GM12875 (cell line): Measurements from ENCODE around the gene MRPL23.

Source experiments
- H3K4me3 ChIP-seq: one replicate; pipeline ENCODE4 v1.5.1; 2011; ENCODE audit warnings: low read depth, low read length, control low read depth
- CTCF ChIP-seq: IDR thresholded peaks from 2 replicates; pipeline ENCODE4 v1.5.1; 2011; ENCODE audit warnings: low read depth, mild to moderate bottlenecking, control low read depth, inconsistent platforms, low read length, moderate library complexity, borderline replicate concordance; ENCODE audit not compliant: insufficient read depth

Gene MRPL23

GRCh38 chr11:1967641-1968225 is 20.6 kb downstream of the MRPL23 start:
- TF ChIP-seq CTCF, result no peak
- H3K4me3 ChIP-seq, result no peak overlapping the region

GRCh38 chr11:1968454-1969002 is 21.4 kb downstream of the MRPL23 start:
- no peak overlapping the region for H3K4me3 ChIP-seq
- no peak for TF ChIP-seq CTCF

- no peak overlapping the region for H3K4me3 ChIP-seq
- TF ChIP-seq CTCF, result no peak
These were observed 21.9 kb downstream of the MRPL23 start for GRCh38 chr11:1969035-1969434.

GRCh38 chr11:1969776-1970175 is 22.6 kb downstream of the MRPL23 start:
- H3K4me3 ChIP-seq, result no peak overlapping the region
- no peak for TF ChIP-seq CTCF

GRCh38 chr11:1970956-1971355 is 23.8 kb downstream of the MRPL23 start:
- TF ChIP-seq CTCF, result no peak
- H3K4me3 ChIP-seq, result no peak overlapping the region

GRCh38 chr11:1975185-1975584 is 28.1 kb downstream of the MRPL23 start:
- TF ChIP-seq CTCF, result no peak
- no peak overlapping the region for H3K4me3 ChIP-seq

- no peak overlapping the region for H3K4me3 ChIP-seq
- no peak for TF ChIP-seq CTCF
These were observed 31.8 kb downstream of the MRPL23 start for GRCh38 chr11:1978720-1979473.
